HCT116 (cell line): ENCODE data around the gene SEPTIN5.

Experiments
- CBX3 ChIP-seq: IDR thresholded peaks from 2 replicates; pipeline ENCODE4 v1.6.1; 2012; ENCODE audit warnings: low read depth
- CEBPB ChIP-seq: IDR thresholded peaks from 2 replicates; pipeline ENCODE4 v1.6.1; 2012; ENCODE audit warnings: low read depth
- CTCF ChIP-seq, 3 experiments: fragments of 200-600 bp in 1 of 3; sonication (generic) in 1 of 3; IDR thresholded peaks in 2 of 3; conservative IDR thresholded peaks in 1 of 3; 2 replicates each; pipeline ENCODE4 v1.5.1; 2012 to 2017; ENCODE audit warnings: low read depth in 2 of 3, low read length in 2 of 3, antibody characterized with exemption in 1 of 3, borderline replicate concordance in 1 of 3, control low read depth in 1 of 3, mild to moderate bottlenecking in 1 of 3, mixed read lengths in 1 of 3, mixed run types in 1 of 3, moderate library complexity in 1 of 3; ENCODE audit not compliant: insufficient read depth in 1 of 3
- EGR1 ChIP-seq: IDR thresholded peaks from 2 replicates; pipeline ENCODE4 v1.6.1; 2012; ENCODE audit warnings: low read depth
- EZH2 ChIP-seq: fragments of 200-600 bp; sonication (generic); IDR thresholded peaks from 2 replicates; pipeline ENCODE4 v1.6.1; 2017; ENCODE audit warnings: antibody characterized with exemption, mixed run types
- EZH2phosphoT487 ChIP-seq: fragments of 200-600 bp; IDR thresholded peaks from 2 replicates; pipeline ENCODE4 v1.6.1; 2018; ENCODE audit warnings: antibody characterized with exemption, borderline replicate concordance
- JUND ChIP-seq: IDR thresholded peaks from 2 replicates; pipeline ENCODE4 v1.6.1; 2012
- MAX ChIP-seq: IDR thresholded peaks from 2 replicates; pipeline ENCODE4 v1.6.1; 2012
- POLR2A ChIP-seq: IDR thresholded peaks from 2 replicates; pipeline ENCODE4 v1.7.0; 2011; ENCODE audit warnings: borderline replicate concordance; ENCODE audit not compliant: insufficient read depth, insufficient read length; ENCODE audit errors: extremely low read depth
- POLR2AphosphoS5 ChIP-seq: IDR thresholded peaks from 2 replicates; pipeline ENCODE4 v1.6.1; 2011; ENCODE audit warnings: mild to moderate bottlenecking, low read depth, low read length, moderate library complexity
- RAD21 ChIP-seq: IDR thresholded peaks from 2 replicates; pipeline ENCODE4 v1.6.1; 2012; ENCODE audit warnings: low read depth, mild to moderate bottlenecking
- SIN3A ChIP-seq: IDR thresholded peaks from 2 replicates; pipeline ENCODE4 v1.6.1; 2012; ENCODE audit warnings: low read depth
- TCF7L2 ChIP-seq: IDR thresholded peaks from 2 replicates; pipeline ENCODE4 v1.7.0; 2011; ENCODE audit warnings: borderline replicate concordance, inconsistent platforms; ENCODE audit not compliant: insufficient read depth, insufficient read length; ENCODE audit errors: extremely low read depth

GRCh38 chr22:19759427-19760057 lies 45.2 kb downstream of the SEPTIN5 start:
- TF ChIP-seq MAX, result no peak
- no peak for TF ChIP-seq CTCF (IDR thresholded peaks at IDR 0.05 in 2 of 3, conservative IDR thresholded peaks at IDR 0.05 in 1 of 3; ENCODE audit: borderline replicate concordance in 1 of 3, insufficient read depth in 1 of 3, low read depth in 2 of 3, low read length in 2 of 3)
- TF ChIP-seq CEBPB, result no peak
- no peak for TF ChIP-seq EZH2phosphoT487
- TF ChIP-seq RAD21, result no peak
- TF ChIP-seq EZH2, result no peak
- no peak for TF ChIP-seq POLR2AphosphoS5
- no peak for TF ChIP-seq TCF7L2
- no peak for TF ChIP-seq EGR1
- no peak for TF ChIP-seq JUND
- TF ChIP-seq POLR2A, result no peak
- TF ChIP-seq CBX3, result no peak
- no peak for TF ChIP-seq SIN3A
